UCSD-AML1 (cell line): ENCODE results near the gene MT1X.

Experiments
- DNase-seq: peaks from one replicate; lab custom pipeline; 2025; ENCODE audit not compliant: unreplicated experiment; lab: John Stamatoyannopoulos, UW

The MT1X gene

GRCh38 chr16:56675685-56676210 is 6.5 kb upstream of the MT1X start:
- no peak for DNase-seq

- no peak for DNase-seq
Observed at GRCh38 chr16:56677474-56677873, 4.8 kb upstream of the MT1X start.

- DNase-seq = no peak
Observed at GRCh38 chr16:56679078-56679730, 3.1 kb upstream of the MT1X start.

GRCh38 chr16:56679818-56680217 is 2.5 kb upstream of the MT1X start:
- DNase-seq = no peak

GRCh38 chr16:56682703-56683397 is 580 bp downstream of the MT1X start:
- no peak for DNase-seq

GRCh38 chr16:56683424-56684172 is 1.3 kb downstream of the MT1X start:
- DNase-seq = no peak

- no peak for DNase-seq
Observed at GRCh38 chr16:56684256-56684925, 2.1 kb downstream of the MT1X start.

GRCh38 chr16:56684926-56685590 is 2.8 kb downstream of the MT1X start:
- DNase-seq = no peak

- no peak for DNase-seq
Observed at GRCh38 chr16:56686758-56687157, 4.5 kb downstream of the MT1X start.

GRCh38 chr16:56688762-56689161 is 6.5 kb downstream of the MT1X start:
- no peak for DNase-seq

GRCh38 chr16:56689171-56689570 is 6.9 kb downstream of the MT1X start:
- no peak for DNase-seq

- DNase-seq = no peak
Observed at GRCh38 chr16:56690420-56691122, 8.3 kb downstream of the MT1X start.

- DNase-seq = no peak
Observed at GRCh38 chr16:56691885-56692284, 9.6 kb downstream of the MT1X start.

- no peak for DNase-seq
Observed at GRCh38 chr16:56695246-56695645, 13.0 kb downstream of the MT1X start.

GRCh38 chr16:56697456-56698155 is 15.3 kb downstream of the MT1X start:
- no peak for DNase-seq

GRCh38 chr16:56700195-56700594 is 17.9 kb downstream of the MT1X start:
- DNase-seq = no peak

GRCh38 chr16:56700631-56701030 is 18.4 kb downstream of the MT1X start:
- DNase-seq = no peak

- no peak for DNase-seq
Observed at GRCh38 chr16:56701534-56701933, 19.3 kb downstream of the MT1X start.

- DNase-seq = no peak
Observed at GRCh38 chr16:56702836-56703235, 20.6 kb downstream of the MT1X start.
